CD4-positive, alpha-beta T cell (primary cell): Measurements from ENCODE around the gene PKDCC. TPM values are rescaled to one million over a fixed set of nuclear protein-coding genes. Genes with fewer than 3 reads are reported as not detected.

Experiments used
- ATAC-seq: fragments of 200-7000 bp; cut with Tn5 transposase; one replicate; pipeline ENCODE4 v1.10.0; 2022; ENCODE audit warnings: mild to moderate bottlenecking; ENCODE audit not compliant: poor library complexity
- CTCF ChIA-PET: fragments of 350-600 bp; sonication (Branson Sonifier 250); formaldehyde crosslinking; loops from one replicate; lab custom pipeline; 2021; ENCODE audit warnings: antibody characterized with exemption, inconsistent platforms; lab: Charles Lee
- POLR2A ChIA-PET: fragments of 350-600 bp; sonication (Branson Sonifier 250); formaldehyde crosslinking; loops from one replicate; lab custom pipeline; 2021; ENCODE audit warnings: antibody characterized with exemption, inconsistent platforms; lab: Charles Lee
- DNase-seq, 14 experiments: peaks; one replicate each; pipeline ENCODE4 v3.0.0-alpha.2; 2013 to 2020; ENCODE audit warnings: mixed read lengths in 2 of 14
- H3K27ac ChIP-seq, 2 donors: one replicate each; pipeline versions ENCODE4 v1.5.1 to v1.7.0; 2013; ENCODE audit warnings: low read length in 2 of 2, low read depth in 1 of 2, mild to moderate bottlenecking in 1 of 2
- H3K27me3 ChIP-seq, 2 experiments: 1 replicate in 1 of 2; 2 replicates in 1 of 2; pipeline versions ENCODE4 v1.6.1 to v1.7.0; 2013; ENCODE audit warnings: low read length in 2 of 2, control low read depth in 1 of 2, mild to moderate bottlenecking in 1 of 2, moderate library complexity in 1 of 2; ENCODE audit not compliant: insufficient read depth in 2 of 2, control insufficient read depth in 1 of 2
- H3K36me3 ChIP-seq: one replicate; pipeline ENCODE4 v1.6.1; 2013; ENCODE audit warnings: low read length, control low read depth; ENCODE audit not compliant: insufficient read depth
- H3K4me1 ChIP-seq: one replicate; pipeline ENCODE4 v1.6.1; 2013; ENCODE audit warnings: low read length, control low read depth; ENCODE audit not compliant: insufficient read depth
- H3K4me3 ChIP-seq: one replicate; pipeline ENCODE4 v1.5.1; 2013; ENCODE audit warnings: mild to moderate bottlenecking, low read length, moderate library complexity
- H3K9me3 ChIP-seq, 2 experiments: 1 replicate in 1 of 2; 2 replicates in 1 of 2; pipeline versions ENCODE4 v1.6.1 to v1.7.0; 2013; ENCODE audit warnings: low read length in 2 of 2, mild to moderate bottlenecking in 2 of 2, control low read depth in 1 of 2, moderate library complexity in 1 of 2; ENCODE audit not compliant: control insufficient read depth in 1 of 2, insufficient read depth in 1 of 2
- H3K27ac Mint-ChIP-seq: one replicate; pipeline ENCODE4 v1.8.0; 2020; ENCODE audit warnings: mixed read lengths
- H3K27me3 Mint-ChIP-seq: one replicate; pipeline ENCODE4 v1.8.0; 2021; ENCODE audit warnings: mixed read lengths
- H3K36me3 Mint-ChIP-seq: one replicate; pipeline ENCODE4 v1.8.0; 2021; ENCODE audit warnings: low read depth, mixed read lengths
- H3K4me1 Mint-ChIP-seq: one replicate; pipeline ENCODE4 v1.8.0; 2021; ENCODE audit warnings: low read depth, mixed read lengths
- H3K4me3 Mint-ChIP-seq: one replicate; pipeline ENCODE4 v1.8.0; 2020; ENCODE audit warnings: mild to moderate bottlenecking, mixed read lengths
- H3K9me3 Mint-ChIP-seq: one replicate; pipeline ENCODE4 v1.8.0; 2020; ENCODE audit warnings: mixed read lengths
- intact Hi-C, 2 experiments: fragments of 100-400 bp; cut with DNase I in 1 of 2; cut with micrococcal nuclease in 1 of 2; formaldehyde crosslinking; loops; one replicate each; pipeline versions ENCODE4 v1.15.1 to v1.9.0; 2023 to 2025; cut with DNase I, micrococcal nuclease
- total RNA-seq, 174 experiments: library from RNA in 2 of 174; stranded (reverse) in 2 of 174; gene quantifications; one replicate each; pipeline ENCODE4 v1.2.3 and lab custom pipeline; 2021 to 2026
- TF ChIP-seq, protein P1 (sequence below): fragments of 200-600 bp; IDR thresholded peaks from one replicate; pipeline ENCODE4 v1.8.0; 2022; ENCODE audit warnings: antibody characterized with exemption, mild to moderate bottlenecking

PKDCC gene
- total RNA-seq, 2 experiments from 2014 or later, result not detected

DNA sequence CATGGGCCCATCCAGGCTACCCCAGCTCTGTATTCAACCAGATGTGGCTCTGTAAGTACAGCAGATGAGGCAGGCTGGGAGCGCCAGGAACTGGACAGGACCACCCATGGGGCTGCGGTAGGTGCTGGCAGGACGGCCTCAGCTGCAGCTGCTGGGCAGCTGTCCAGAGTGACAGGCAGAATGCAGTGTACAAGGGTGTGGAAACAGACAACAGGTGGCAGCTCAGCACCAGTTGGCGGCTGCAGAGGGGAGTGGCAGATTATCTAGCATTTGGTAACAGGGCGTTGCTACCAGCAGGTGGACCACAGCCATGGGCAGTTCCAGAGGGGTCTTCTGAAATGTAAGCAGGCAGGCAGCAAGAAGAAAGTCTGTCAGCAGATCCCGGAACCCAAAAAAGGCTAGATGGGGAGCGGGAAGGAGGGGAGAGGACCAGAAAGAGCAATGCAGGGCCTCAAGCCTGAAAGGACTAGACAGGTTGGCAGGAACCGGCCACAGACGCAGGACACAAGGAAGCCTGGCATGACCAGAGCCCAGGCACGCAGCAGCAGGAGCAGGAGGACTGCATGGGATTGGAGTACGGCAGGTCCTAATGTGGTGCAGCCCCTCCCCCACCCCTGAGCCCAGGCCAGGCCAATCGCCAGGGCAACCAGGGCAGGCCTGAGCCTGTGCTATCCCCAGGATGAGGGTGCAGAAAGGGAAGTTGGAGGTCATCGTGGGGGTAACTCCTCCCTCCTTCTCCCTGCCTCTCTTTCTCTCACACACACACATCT, 24.7 kb downstream of the PKDCC start:
- H3K36me3 Mint-ChIP-seq, result no peaks in the 10 kb centered on the region
- H3K9me3 ChIP-seq, result no peaks in the 10 kb centered on the region
- H3K27me3 ChIP-seq, result peaks cover 8 to 11% of the 10 kb centered on the region in 2 experiments
- no peaks in the 10 kb centered on the region for H3K9me3 Mint-ChIP-seq
- no peak overlapping the region for H3K4me3 ChIP-seq
- TF ChIP-seq, protein P1, sequence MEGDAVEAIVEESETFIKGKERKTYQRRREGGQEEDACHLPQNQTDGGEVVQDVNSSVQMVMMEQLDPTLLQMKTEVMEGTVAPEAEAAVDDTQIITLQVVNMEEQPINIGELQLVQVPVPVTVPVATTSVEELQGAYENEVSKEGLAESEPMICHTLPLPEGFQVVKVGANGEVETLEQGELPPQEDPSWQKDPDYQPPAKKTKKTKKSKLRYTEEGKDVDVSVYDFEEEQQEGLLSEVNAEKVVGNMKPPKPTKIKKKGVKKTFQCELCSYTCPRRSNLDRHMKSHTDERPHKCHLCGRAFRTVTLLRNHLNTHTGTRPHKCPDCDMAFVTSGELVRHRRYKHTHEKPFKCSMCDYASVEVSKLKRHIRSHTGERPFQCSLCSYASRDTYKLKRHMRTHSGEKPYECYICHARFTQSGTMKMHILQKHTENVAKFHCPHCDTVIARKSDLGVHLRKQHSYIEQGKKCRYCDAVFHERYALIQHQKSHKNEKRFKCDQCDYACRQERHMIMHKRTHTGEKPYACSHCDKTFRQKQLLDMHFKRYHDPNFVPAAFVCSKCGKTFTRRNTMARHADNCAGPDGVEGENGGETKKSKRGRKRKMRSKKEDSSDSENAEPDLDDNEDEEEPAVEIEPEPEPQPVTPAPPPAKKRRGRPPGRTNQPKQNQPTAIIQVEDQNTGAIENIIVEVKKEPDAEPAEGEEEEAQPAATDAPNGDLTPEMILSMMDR, result no peak
- no peak for DNase-seq
- no peak for ATAC-seq
- no peak overlapping the region for H3K27ac Mint-ChIP-seq
- intact Hi-C loops, result no loop called here
- POLR2A ChIA-PET, result interaction anchor here (0.5 kb wide), 1 partner anchor 258 kb away, joined by 3 read pairs; no protein-coding TSS in a partner anchor
- no peaks in the 10 kb centered on the region for H3K36me3 ChIP-seq
- peaks cover 40% of the 10 kb centered on the region for H3K27me3 Mint-ChIP-seq
- no peak overlapping the region for H3K4me3 Mint-ChIP-seq
- no peaks in the 10 kb centered on the region for H3K4me1 ChIP-seq
- no peaks in the 10 kb centered on the region for H3K4me1 Mint-ChIP-seq
- H3K27ac ChIP-seq, result no peak overlapping the region
- CTCF ChIA-PET, result no interaction called here

DNA sequence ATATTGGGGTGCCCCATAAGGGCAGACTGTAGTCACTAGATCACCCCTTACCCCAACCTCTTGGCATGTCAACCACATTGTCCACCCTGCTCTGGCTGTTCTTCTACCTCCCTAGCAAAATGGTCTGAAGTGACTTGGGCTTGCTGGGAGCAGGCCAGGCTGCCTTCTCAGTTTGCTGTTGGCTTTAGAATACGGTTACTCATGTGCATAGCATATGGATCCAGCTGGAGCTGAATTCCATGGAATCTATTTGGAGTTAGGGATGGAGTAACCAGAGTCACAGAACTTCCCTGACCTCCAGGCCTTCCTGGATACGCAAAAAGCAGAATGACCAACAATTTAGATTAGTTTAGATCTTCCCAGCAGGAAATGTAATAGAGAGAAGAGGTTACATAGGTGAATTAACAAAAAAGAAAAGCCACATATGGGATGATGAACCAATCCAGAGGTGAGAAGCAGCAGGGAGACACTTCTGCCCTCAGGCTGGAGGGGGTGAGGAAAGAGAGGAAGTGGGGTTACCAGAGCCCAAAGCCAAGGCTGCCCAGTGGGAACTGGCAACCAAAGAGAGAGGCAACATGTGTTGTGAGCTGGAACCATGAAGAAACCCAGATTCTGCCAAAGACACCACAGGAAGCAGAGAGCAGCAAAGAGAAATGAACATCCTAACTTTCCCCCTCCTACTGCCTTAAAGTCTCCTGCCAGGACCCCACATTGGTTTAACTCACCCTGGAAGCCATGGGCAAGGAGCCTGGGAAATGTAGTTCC, 26.1 kb downstream of the PKDCC start:
- DNase-seq, result no peak
- Mint-ChIP-seq H3K9me3 (no peaks in the 10 kb centered on the region), H3K4me1 (no peaks in the 10 kb centered on the region), H3K27ac (no peak overlapping the region), H3K27me3 (peaks cover 27% of the 10 kb centered on the region), H3K4me3 (no peak overlapping the region), H3K36me3 (no peaks in the 10 kb centered on the region)
- Histone ChIP-seq H3K4me1 (no peaks in the 10 kb centered on the region), H3K9me3 (no peaks in the 10 kb centered on the region), H3K36me3 (no peaks in the 10 kb centered on the region), H3K27me3 (peaks cover 0 to 9% of the 10 kb centered on the region in 2 experiments), H3K27ac (no peak overlapping the region), H3K4me3 (no peak overlapping the region)
- TF ChIP-seq, protein P1, result no peak
- intact Hi-C loops, result no loop called here
- no peak for ATAC-seq
- POLR2A ChIA-PET, result no interaction called here
- CTCF ChIA-PET, result no interaction called here

DNA sequence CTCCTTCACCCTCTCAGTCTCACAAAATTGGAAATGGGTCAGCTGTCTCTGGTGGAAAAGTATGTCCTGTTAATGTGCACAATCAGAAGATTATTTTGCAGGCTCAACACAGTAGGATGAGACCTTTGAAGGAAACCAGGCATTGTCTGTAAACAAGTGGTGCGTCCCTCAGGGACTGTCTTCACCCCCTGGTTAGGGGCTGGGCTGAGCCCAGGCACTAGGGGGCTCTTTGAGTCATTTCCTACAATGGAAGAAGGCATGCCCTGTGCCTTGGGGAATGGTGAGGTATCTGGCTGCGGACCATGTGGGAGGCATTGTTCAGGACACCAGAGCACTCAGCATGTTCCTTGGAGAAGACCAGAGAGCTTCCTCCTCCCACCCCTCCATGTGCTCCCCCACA, 26.8 kb downstream of the PKDCC start:
- Mint-ChIP-seq H3K27me3 (peaks cover 23% of the 10 kb centered on the region), H3K36me3 (no peaks in the 10 kb centered on the region), H3K4me1 (no peaks in the 10 kb centered on the region), H3K4me3 (no peak overlapping the region), H3K27ac (no peak overlapping the region), H3K9me3 (no peaks in the 10 kb centered on the region)
- DNase-seq (no peak), ATAC-seq (no peak)
- Histone ChIP-seq H3K27ac (no peak overlapping the region), H3K9me3 (no peaks in the 10 kb centered on the region), H3K36me3 (no peaks in the 10 kb centered on the region), H3K27me3 (peaks cover 0 to 3% of the 10 kb centered on the region in 2 experiments), H3K4me3 (no peak overlapping the region), H3K4me1 (no peaks in the 10 kb centered on the region)
- CTCF ChIA-PET, result no interaction called here
- TF ChIP-seq, protein P1, result no peak
- intact Hi-C loops, result no loop called here
- POLR2A ChIA-PET, result no interaction called here
